Neuronal stem cell (in vitro differentiated cells): ENCODE measurements around the gene WWC2.

ENCODE experiments used
- DNase-seq: peaks from one replicate; pipeline ENCODE4 v3.0.0-alpha.2; 2013; ENCODE audit warnings: low spot score
- H2AFZ ChIP-seq: one replicate; pipeline ENCODE4 v1.6.1; 2013; ENCODE audit warnings: mild to moderate bottlenecking, low read length, inconsistent platforms
- H2AK5ac ChIP-seq: 2 replicates; pipeline ENCODE4 v1.6.1; 2013; ENCODE audit warnings: low read depth, mild to moderate bottlenecking, inconsistent platforms, low read length, moderate library complexity, mixed read lengths
- H2BK120ac ChIP-seq: 2 replicates; pipeline ENCODE4 v1.6.1; 2013; ENCODE audit warnings: low read depth, mild to moderate bottlenecking, inconsistent platforms, low read length, moderate library complexity, mixed read lengths
- H2BK12ac ChIP-seq: one replicate; pipeline ENCODE4 v1.6.1; 2013; ENCODE audit warnings: low read length, inconsistent platforms
- H2BK15ac ChIP-seq: 2 replicates; pipeline ENCODE4 v1.6.1; 2013; ENCODE audit warnings: mild to moderate bottlenecking, low read length, inconsistent platforms, mixed read lengths
- H2BK5ac ChIP-seq: one replicate; pipeline ENCODE4 v1.6.1; 2013; ENCODE audit warnings: inconsistent platforms, mild to moderate bottlenecking, low read length, moderate library complexity
- H3K14ac ChIP-seq: one replicate; pipeline ENCODE4 v1.6.1; 2013; ENCODE audit warnings: low read length, inconsistent platforms
- H3K18ac ChIP-seq: 2 replicates; pipeline ENCODE4 v1.6.1; 2013; ENCODE audit warnings: low read length, inconsistent platforms
- H3K23ac ChIP-seq: 2 replicates; pipeline ENCODE4 v1.6.1; 2013; ENCODE audit warnings: low read depth, mild to moderate bottlenecking, mixed read lengths, low read length, inconsistent platforms; ENCODE audit not compliant: poor library complexity
- H3K27ac ChIP-seq: replicated peaks from 3 replicates; pipeline ENCODE4 v1.5.1; 2013; ENCODE audit warnings: low read length, inconsistent platforms
- H3K27me3 ChIP-seq, 3 experiments: 2 replicates each; pipeline ENCODE4 v1.6.1; 2013; ENCODE audit warnings: low read length in 3 of 3, mild to moderate bottlenecking in 2 of 3, inconsistent platforms in 1 of 3, low read depth in 1 of 3, mixed read lengths in 1 of 3, moderate library complexity in 1 of 3; ENCODE audit not compliant: control insufficient read depth in 3 of 3, insufficient read depth in 3 of 3
- H3K36me3 ChIP-seq, 2 donors: replicated peaks in 1 of 2; 2 replicates each; pipeline ENCODE4 v1.6.1; 2013; ENCODE audit warnings: low read length in 2 of 2; ENCODE audit not compliant: control insufficient read depth in 2 of 2, insufficient read depth in 2 of 2
- H3K4ac ChIP-seq: 2 replicates; pipeline ENCODE4 v1.6.1; 2013; ENCODE audit warnings: inconsistent platforms, mild to moderate bottlenecking, low read length, moderate library complexity
- H3K4me1 ChIP-seq, 2 donors: 1 replicate in 1 of 2; 2 replicates in 1 of 2; pipeline ENCODE4 v1.6.1; 2013; ENCODE audit warnings: low read length in 2 of 2, low read depth in 1 of 2; ENCODE audit not compliant: control insufficient read depth in 2 of 2, insufficient read depth in 1 of 2
- H3K4me2 ChIP-seq: one replicate; pipeline ENCODE4 v1.6.1; 2013; ENCODE audit warnings: mild to moderate bottlenecking, low read length, inconsistent platforms; ENCODE audit not compliant: insufficient read depth, poor library complexity, severe bottlenecking
- H3K4me3 ChIP-seq, 2 donors: 2 replicates each; pipeline ENCODE4 v1.5.1; 2013; ENCODE audit warnings: low read length in 2 of 2, mild to moderate bottlenecking in 2 of 2, inconsistent platforms in 1 of 2, moderate library complexity in 1 of 2
- H3K79me1 ChIP-seq: one replicate; pipeline ENCODE4 v1.6.1; 2013; ENCODE audit warnings: low read depth, mild to moderate bottlenecking, inconsistent platforms, low read length, moderate library complexity
- H3K9ac ChIP-seq: one replicate; pipeline ENCODE4 v1.6.1; 2013; ENCODE audit warnings: mild to moderate bottlenecking, low read depth, low read length, inconsistent platforms; ENCODE audit not compliant: poor library complexity
- H3K9me3 ChIP-seq, 2 donors: replicated peaks in 1 of 2; 2 replicates each; pipeline versions ENCODE3 to v1.6.1; 2013; ENCODE audit warnings: low read length in 2 of 2, mild to moderate bottlenecking in 2 of 2, inconsistent platforms in 1 of 2, low read depth in 1 of 2, mixed read lengths in 1 of 2, moderate library complexity in 1 of 2; ENCODE audit not compliant: control insufficient read depth in 2 of 2, insufficient read depth in 1 of 2
- H4K8ac ChIP-seq: one replicate; pipeline ENCODE4 v1.6.1; 2013; ENCODE audit warnings: low read depth, mild to moderate bottlenecking, inconsistent platforms, low read length, moderate library complexity
- H4K91ac ChIP-seq: one replicate; pipeline ENCODE4 v1.6.1; 2013; ENCODE audit warnings: low read length, low read depth, mild to moderate bottlenecking, inconsistent platforms; ENCODE audit not compliant: poor library complexity
- whole genome bisulfite sequencing, 2 donors: extraction: QIAGEN DNeasy Blood & Tissue Kit; methylation state at CpG; one replicate each; pipeline ENCODE4 v1.1.7; 2013; ENCODE audit warnings: missing lambda C conversion rate in 2 of 2, mixed read lengths in 1 of 2; ENCODE audit not compliant: insufficient read length in 2 of 2, insufficient replicate concordance in 1 of 2; ENCODE audit errors: extremely low coverage in 2 of 2; 5-methylcytosine and 5-hydroxymethylcytosine counted together

WWC2 gene

GRCh38 chr4:183144787-183145186 is 45.7 kb downstream of the WWC2 start:
- Histone ChIP-seq H3K4me2 (no peak overlapping the region), H3K9ac (no peak overlapping the region), H2BK5ac (no peak overlapping the region), H2AFZ (no peak overlapping the region), H2AK5ac (no peak overlapping the region), H3K79me1 (peaks cover 3% of the 10 kb centered on the region), H3K4me1 (peaks cover 0 to 12% of the 10 kb centered on the region in 2 donors), H3K4me3 (no peak overlapping the region), H3K27me3 (no peaks in the 10 kb centered on the region), H3K4ac (no peak overlapping the region), H3K14ac (no peak overlapping the region), H3K23ac (no peak overlapping the region), H4K8ac (no peak overlapping the region), H2BK15ac (no peak overlapping the region), H2BK12ac (no peak overlapping the region), H4K91ac (no peak overlapping the region), H3K18ac (no peak overlapping the region), H2BK120ac (no peak overlapping the region), H3K36me3 (no peaks in the 10 kb centered on the region), H3K9me3 (no peaks in the 10 kb centered on the region), H3K27ac (no peak overlapping the region)
- DNase-seq = no peak
- no CpG with 5 or more reads among the region's 6 CpGs for WGBS, 2 donors

GRCh38 chr4:183145773-183146172 is 46.7 kb downstream of the WWC2 start:
- no CpG with 5 or more reads among the region's 2 CpGs for WGBS, 2 donors
- Histone ChIP-seq H3K14ac (no peak overlapping the region), H3K18ac (no peak overlapping the region)

GRCh38 chr4:183146478-183146877 is 47.4 kb downstream of the WWC2 start:
- H2BK15ac ChIP-seq = no peak overlapping the region
- H2BK120ac ChIP-seq = no peak overlapping the region
- H3K9me3 ChIP-seq = no peaks in the 10 kb centered on the region
- no peak overlapping the region for H2AK5ac ChIP-seq
- H4K91ac ChIP-seq = no peak overlapping the region
- DNase-seq = no peak
- no peak overlapping the region for H3K27ac ChIP-seq
- H2AFZ ChIP-seq = no peak overlapping the region
- no peak overlapping the region for H2BK5ac ChIP-seq
- no peaks in the 10 kb centered on the region for H3K79me1 ChIP-seq
- H3K23ac ChIP-seq = no peak overlapping the region
- no peaks in the 10 kb centered on the region for H3K36me3 ChIP-seq
- no peak overlapping the region for H3K4ac ChIP-seq
- peaks cover 0 to 12% of the 10 kb centered on the region in 2 donors for H3K4me1 ChIP-seq
- no peak overlapping the region for H4K8ac ChIP-seq
- no peak overlapping the region for H3K18ac ChIP-seq
- no peak overlapping the region for H2BK12ac ChIP-seq
- H3K27me3 ChIP-seq = no peaks in the 10 kb centered on the region
- no CpG with 5 or more reads among the region's 4 CpGs for WGBS, 2 donors
- no peak overlapping the region for H3K4me2 ChIP-seq
- H3K14ac ChIP-seq = no peak overlapping the region
- no peak overlapping the region for H3K9ac ChIP-seq
- peak overlapping the region in 1 of 2 donors; percentile 59 for H3K4me3 ChIP-seq

More at GRCh38 chr4:183145773-183146172, 46.7 kb downstream of the WWC2 start:
- no peaks in the 10 kb centered on the region for H3K9me3 ChIP-seq
- H3K27ac ChIP-seq = no peak overlapping the region
- no peak overlapping the region for H3K9ac ChIP-seq
- H2BK15ac ChIP-seq = no peak overlapping the region
- no peak overlapping the region for H3K4me2 ChIP-seq
- no peak overlapping the region for H2AK5ac ChIP-seq
- DNase-seq = no peak
- H3K4ac ChIP-seq = no peak overlapping the region
- H4K8ac ChIP-seq = no peak overlapping the region
- no peak overlapping the region for H3K4me3 ChIP-seq
- no peaks in the 10 kb centered on the region for H3K36me3 ChIP-seq
- no peak overlapping the region for H2AFZ ChIP-seq
- H2BK12ac ChIP-seq = no peak overlapping the region
- H2BK120ac ChIP-seq = no peak overlapping the region
- no peaks in the 10 kb centered on the region for H3K27me3 ChIP-seq
- H3K4me1 ChIP-seq = peaks cover 0 to 12% of the 10 kb centered on the region in 2 donors
- H3K23ac ChIP-seq = no peak overlapping the region
- no peak overlapping the region for H4K91ac ChIP-seq
- no peak overlapping the region for H2BK5ac ChIP-seq
- H3K79me1 ChIP-seq = peaks cover 3% of the 10 kb centered on the region

GRCh38 chr4:183147196-183147595 is 48.1 kb downstream of the WWC2 start:
- Histone ChIP-seq H3K9ac (no peak overlapping the region), H3K4me2 (no peak overlapping the region), H3K18ac (no peak overlapping the region), H4K91ac (no peak overlapping the region), H3K14ac (no peak overlapping the region), H2BK5ac (no peak overlapping the region), H3K4me3 (no peak overlapping the region), H3K23ac (no peak overlapping the region), H3K27me3 (no peaks in the 10 kb centered on the region), H4K8ac (no peak overlapping the region), H2AK5ac (no peak overlapping the region), H3K9me3 (no peaks in the 10 kb centered on the region), H3K4ac (no peak overlapping the region), H2BK12ac (no peak overlapping the region), H3K27ac (no peak overlapping the region), H2BK120ac (no peak overlapping the region), H3K36me3 (no peaks in the 10 kb centered on the region), H3K79me1 (no peaks in the 10 kb centered on the region), H2BK15ac (no peak overlapping the region), H3K4me1 (peaks cover 0 to 12% of the 10 kb centered on the region in 2 donors), H2AFZ (no peak overlapping the region)
- no peak for DNase-seq
- WGBS, 2 donors = no CpG with 5 or more reads among the region's 3 CpGs
